ENCODE measurements around the gene HECW1.

DNA sequence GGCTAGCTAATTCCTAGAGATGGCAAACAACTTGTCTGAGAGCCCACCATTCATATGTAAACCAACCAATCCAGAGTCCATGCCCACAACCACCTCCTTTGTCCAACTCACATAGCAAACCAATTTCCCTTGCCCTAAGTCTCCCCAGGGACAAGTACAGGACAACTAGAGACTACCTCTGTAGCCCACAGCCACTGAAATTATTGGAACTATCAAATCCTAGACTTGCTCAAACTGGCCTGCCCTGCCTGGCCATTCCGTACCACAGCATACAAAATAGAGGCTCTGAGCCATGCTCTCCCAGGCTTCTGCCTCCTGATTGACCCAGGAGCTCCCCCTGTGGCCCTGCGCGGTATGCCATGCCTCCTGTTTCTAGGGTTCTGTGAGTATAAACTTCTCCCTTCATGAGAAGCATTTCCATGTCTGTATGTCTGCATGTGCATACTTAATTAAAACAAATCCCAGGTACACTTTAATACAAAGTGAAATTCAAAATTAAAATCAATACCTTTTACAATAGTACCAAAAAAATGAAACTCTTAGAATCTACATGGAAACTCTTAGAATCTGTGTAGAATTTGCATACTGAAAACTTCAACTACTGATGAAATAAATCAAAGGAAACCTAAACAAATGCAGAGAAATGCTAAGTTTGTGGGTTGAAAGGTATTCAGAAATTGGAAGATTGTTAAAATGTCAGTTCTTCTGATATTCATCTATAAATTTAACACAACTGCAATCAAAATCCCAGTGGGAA, 4.0 kb upstream of the HECW1 start:
- TF ChIP-seq, protein P1, sequence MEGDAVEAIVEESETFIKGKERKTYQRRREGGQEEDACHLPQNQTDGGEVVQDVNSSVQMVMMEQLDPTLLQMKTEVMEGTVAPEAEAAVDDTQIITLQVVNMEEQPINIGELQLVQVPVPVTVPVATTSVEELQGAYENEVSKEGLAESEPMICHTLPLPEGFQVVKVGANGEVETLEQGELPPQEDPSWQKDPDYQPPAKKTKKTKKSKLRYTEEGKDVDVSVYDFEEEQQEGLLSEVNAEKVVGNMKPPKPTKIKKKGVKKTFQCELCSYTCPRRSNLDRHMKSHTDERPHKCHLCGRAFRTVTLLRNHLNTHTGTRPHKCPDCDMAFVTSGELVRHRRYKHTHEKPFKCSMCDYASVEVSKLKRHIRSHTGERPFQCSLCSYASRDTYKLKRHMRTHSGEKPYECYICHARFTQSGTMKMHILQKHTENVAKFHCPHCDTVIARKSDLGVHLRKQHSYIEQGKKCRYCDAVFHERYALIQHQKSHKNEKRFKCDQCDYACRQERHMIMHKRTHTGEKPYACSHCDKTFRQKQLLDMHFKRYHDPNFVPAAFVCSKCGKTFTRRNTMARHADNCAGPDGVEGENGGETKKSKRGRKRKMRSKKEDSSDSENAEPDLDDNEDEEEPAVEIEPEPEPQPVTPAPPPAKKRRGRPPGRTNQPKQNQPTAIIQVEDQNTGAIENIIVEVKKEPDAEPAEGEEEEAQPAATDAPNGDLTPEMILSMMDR (IDR thresholded peaks at IDR 0.05 in 4 of 5, conservative IDR thresholded peaks at IDR 0.05 in 1 of 5): peak in 1 of 5 experiments; percentile 49
- no peak for TF ChIP-seq POLR2A (IDR thresholded peaks at IDR 0.05)
